Neural progenitor cell (in vitro differentiated cells): Measurements from ENCODE around the gene FAM237A.

Experiments
- EZH2 ChIP-seq: fragments of 200-600 bp; sonication (generic); IDR thresholded peaks from 2 replicates; pipeline ENCODE4 v1.6.1; 2017; ENCODE audit warnings: antibody characterized with exemption, mild to moderate bottlenecking, moderate library complexity
- EZH2phosphoT487 ChIP-seq: fragments of 200-600 bp; sonication (generic); IDR thresholded peaks from 2 replicates; pipeline ENCODE4 v1.6.1; 2017; ENCODE audit warnings: antibody characterized with exemption
- TF ChIP-seq, protein P1 (sequence below): fragments of 200-600 bp; sonication (generic); IDR thresholded peaks from 2 replicates; pipeline ENCODE4 v1.5.1; 2017; ENCODE audit warnings: antibody characterized with exemption, mild to moderate bottlenecking

DNA sequence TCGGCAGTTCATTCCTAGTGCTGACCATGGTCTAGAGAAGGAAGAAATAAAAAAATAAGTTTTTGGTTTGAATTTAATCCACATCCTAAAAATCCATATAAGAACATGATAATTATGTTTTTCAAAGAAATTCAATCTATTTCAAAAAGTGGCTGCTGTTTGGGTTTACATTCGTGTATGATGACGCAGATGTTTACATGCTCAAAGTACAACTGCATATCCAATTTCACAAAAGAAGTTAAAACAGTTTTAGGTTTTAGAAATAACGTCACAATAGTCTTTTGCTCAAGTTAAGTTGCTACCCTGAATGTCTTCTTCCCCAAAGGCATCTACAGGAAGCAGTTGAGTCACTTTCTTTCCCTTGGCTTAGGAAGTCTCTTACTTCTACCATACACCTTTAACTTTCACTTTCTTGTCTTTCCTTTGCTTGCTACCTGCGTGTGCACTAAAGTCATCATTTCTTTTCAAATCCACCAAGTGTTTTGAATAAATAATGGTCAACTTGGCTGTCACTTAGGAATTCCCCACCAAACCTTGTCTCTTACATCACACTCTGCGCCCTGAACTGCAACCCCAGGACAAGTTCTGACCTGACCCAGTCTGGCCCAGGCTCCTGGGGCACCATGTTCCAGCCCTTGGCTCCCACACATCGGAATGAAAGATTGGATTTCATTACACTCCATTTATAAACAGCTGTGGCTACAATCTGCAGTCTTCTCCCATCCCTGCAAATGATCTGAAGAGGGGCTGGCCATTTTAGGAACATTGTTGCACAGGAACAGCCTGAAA lies 28.4 kb downstream of the FAM237A start:
- TF ChIP-seq, protein P1, sequence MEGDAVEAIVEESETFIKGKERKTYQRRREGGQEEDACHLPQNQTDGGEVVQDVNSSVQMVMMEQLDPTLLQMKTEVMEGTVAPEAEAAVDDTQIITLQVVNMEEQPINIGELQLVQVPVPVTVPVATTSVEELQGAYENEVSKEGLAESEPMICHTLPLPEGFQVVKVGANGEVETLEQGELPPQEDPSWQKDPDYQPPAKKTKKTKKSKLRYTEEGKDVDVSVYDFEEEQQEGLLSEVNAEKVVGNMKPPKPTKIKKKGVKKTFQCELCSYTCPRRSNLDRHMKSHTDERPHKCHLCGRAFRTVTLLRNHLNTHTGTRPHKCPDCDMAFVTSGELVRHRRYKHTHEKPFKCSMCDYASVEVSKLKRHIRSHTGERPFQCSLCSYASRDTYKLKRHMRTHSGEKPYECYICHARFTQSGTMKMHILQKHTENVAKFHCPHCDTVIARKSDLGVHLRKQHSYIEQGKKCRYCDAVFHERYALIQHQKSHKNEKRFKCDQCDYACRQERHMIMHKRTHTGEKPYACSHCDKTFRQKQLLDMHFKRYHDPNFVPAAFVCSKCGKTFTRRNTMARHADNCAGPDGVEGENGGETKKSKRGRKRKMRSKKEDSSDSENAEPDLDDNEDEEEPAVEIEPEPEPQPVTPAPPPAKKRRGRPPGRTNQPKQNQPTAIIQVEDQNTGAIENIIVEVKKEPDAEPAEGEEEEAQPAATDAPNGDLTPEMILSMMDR = no peak
- no peak for TF ChIP-seq EZH2
- no peak for TF ChIP-seq EZH2phosphoT487
